Skeletal muscle tissue (tissue), 4 donors: Measurements from ENCODE around the gene AQP2. TPM values are rescaled to one million over a fixed set of nuclear protein-coding genes. Genes with fewer than 3 reads are reported as not detected.
"Not testable (repeated sequence)": the region's sequence is repeated elsewhere in the genome, so short reads cannot be mapped to it uniquely, and the experiment has no call there.

Source experiments
- H3K27ac ChIP-seq: one replicate; pipeline ENCODE4 v1.7.0; 2013; ENCODE audit warnings: mild to moderate bottlenecking, low read depth, low read length, inconsistent platforms
- H3K27me3 ChIP-seq, 3 donors: one replicate each; pipeline ENCODE4 v1.7.0; 2013; ENCODE audit warnings: low read length in 3 of 3; ENCODE audit not compliant: control insufficient read depth in 3 of 3, insufficient read depth in 3 of 3
- H3K36me3 ChIP-seq, 3 donors: one replicate each; pipeline ENCODE4 v1.7.0; 2013; ENCODE audit warnings: low read length in 3 of 3; ENCODE audit not compliant: control insufficient read depth in 3 of 3, insufficient read depth in 3 of 3
- H3K4me1 ChIP-seq, 3 donors: one replicate each; pipeline ENCODE4 v1.7.0; 2013; ENCODE audit warnings: low read length in 3 of 3, mild to moderate bottlenecking in 3 of 3; ENCODE audit not compliant: control insufficient read depth in 3 of 3, insufficient read depth in 3 of 3
- H3K4me3 ChIP-seq, 3 donors: one replicate each; pipeline ENCODE4 v1.7.0; 2013; ENCODE audit warnings: low read length in 3 of 3
- H3K9ac ChIP-seq, 3 donors: one replicate each; pipeline ENCODE4 v1.7.0; 2013; ENCODE audit warnings: low read length in 3 of 3, mild to moderate bottlenecking in 3 of 3, moderate library complexity in 2 of 3, low read depth in 1 of 3
- H3K9me3 ChIP-seq, 3 donors: one replicate each; pipeline ENCODE4 v1.7.0; 2013; ENCODE audit warnings: low read length in 3 of 3; ENCODE audit not compliant: control insufficient read depth in 3 of 3
- total RNA-seq: library from RNA; depleted of rRNA; stranded (reverse); fragments of >200 nt; gene quantifications from one replicate; pipeline ENCODE4 v1.2.3, GENCODE V29; 2014
- donor health status: Osteomylitis.

The AQP2 gene
- total RNA-seq, 1 donor from 2014 or later = not detected

DNA sequence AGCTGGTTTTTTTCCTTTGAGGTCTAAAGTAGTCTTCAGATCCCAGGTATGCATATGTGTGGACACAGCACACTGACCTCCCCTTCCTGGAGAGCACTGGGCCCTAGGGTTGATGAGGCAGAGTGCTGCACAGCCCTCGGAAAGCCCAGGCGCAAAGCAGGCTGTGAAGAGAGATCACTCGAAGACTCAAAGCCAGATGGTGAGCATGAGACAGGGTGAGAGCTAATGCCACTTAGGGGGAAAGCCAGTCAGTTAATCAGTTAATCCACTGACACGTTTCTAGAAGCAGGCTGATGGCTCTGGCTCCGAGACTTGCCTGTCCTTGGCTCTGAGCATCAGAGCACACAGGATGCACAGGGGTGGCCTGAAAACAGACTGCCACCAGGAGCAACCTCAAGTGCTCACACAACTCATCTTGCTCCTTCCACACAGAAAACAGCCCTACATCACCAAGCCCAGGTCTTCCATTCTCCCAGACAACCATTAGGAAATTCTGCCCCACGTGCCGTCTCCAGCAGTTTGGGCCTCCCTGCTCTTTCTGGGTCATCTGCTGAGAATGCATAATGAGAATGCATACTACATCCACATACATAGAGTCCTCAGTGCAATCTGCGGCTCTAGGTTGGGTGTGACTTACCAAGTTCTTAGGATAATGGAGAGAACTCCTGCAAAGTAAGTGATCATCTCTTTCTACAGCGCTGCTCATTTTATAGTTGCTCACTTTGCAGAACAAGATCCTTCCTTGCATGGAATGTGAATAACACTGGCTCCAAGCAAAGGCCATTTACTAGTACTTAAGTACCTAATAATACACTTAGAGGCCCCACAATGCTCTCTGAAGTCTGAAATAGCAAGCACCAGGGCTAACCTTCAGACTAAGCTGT is 34.2 kb downstream of the AQP2 start:
- Histone ChIP-seq H3K4me1 (peaks cover 0 to 5% (median 0%) of the 10 kb centered on the region in 3 donors), H3K27me3 (no peaks in the 10 kb centered on the region), H3K4me3 (no peak overlapping the region), H3K9me3 (no peaks in the 10 kb centered on the region), H3K9ac (no peak overlapping the region), H3K36me3 (no peaks in the 10 kb centered on the region), H3K27ac (no peak overlapping the region)

DNA sequence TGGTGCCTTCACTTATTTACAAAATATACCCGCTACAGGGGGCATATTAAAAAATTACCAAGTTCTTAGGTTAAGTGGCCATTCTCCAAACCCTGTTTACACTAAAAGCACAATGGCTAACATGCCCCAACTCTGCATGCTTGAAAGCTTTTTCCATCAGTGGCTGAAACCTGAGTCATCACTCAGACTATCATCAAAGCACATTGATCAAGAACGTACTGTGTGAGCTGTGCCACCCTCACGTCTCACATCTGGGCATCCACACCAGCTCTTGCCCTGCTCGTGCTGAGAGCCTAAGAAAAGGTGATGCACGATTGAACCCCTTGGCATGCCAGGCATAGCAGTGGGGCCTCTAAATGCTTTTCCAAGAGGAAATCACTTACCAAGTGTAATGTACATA is 35.4 kb downstream of the AQP2 start:
- peaks cover 0 to 5% (median 0%) of the 10 kb centered on the region in 3 donors for H3K4me1 ChIP-seq
- no peak overlapping the region for H3K27ac ChIP-seq
- H3K36me3 ChIP-seq = no peaks in the 10 kb centered on the region
- no peak overlapping the region for H3K4me3 ChIP-seq
- no peaks in the 10 kb centered on the region for H3K27me3 ChIP-seq
- no peaks in the 10 kb centered on the region for H3K9me3 ChIP-seq
- no peak overlapping the region for H3K9ac ChIP-seq

DNA sequence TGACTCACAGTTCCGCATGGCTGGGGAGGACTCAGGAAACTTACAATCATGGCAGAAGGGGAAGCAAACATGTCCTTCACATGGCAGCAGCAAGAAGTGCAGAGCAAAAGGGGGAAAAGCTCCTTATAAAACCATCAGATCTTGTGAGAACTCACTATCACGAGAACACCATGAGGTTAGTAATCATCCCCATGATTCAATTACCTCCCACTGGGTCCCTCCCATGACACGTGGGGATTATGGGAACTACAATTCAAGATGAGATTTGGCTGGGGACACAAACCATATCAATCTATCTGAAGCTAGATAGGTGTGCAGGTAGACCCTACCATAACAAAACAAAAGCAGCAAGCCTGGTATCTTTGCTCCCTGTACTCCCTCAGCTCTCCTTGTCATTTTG is 35.9 kb downstream of the AQP2 start:
- not testable (repeated sequence) for H3K36me3 ChIP-seq, H3K27ac ChIP-seq, H3K27me3 ChIP-seq, H3K4me3 ChIP-seq, H3K9me3 ChIP-seq, H3K4me1 ChIP-seq, H3K9ac ChIP-seq

DNA sequence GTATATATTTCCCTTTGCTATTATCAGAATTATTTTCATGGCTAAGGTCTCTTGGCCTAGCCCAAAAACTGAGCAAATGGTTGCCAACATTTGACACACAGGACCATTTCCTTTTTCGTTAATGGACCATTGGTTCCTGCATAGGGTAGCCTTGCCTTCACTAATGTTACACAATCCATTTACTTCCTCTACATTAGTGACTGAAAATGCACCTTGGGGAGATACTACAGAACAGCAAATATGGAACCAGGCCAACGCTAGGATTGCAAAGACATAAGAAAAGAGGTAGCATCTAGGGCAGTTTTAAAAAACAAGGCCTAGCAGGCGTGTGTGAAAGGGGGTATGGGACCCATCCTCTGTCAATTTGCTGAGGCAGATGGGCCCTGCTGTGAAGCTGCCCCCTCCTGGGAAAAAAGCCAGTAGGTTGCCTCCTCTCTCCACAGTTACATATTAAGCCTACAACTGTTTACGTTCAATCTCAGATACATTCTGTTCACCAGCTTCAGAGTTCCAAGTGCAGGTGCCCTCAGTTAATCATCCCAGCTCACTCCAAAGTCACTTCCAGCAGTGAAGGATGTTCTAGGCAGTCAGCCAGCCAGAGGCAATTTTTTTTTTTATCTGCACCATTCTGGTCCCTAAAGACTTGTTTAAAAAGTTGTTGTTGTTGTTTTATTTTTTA is 37.2 kb downstream of the AQP2 start:
- no peak overlapping the region for H3K4me3 ChIP-seq
- H3K36me3 ChIP-seq = peaks cover 0 to 9% (median 0%) of the 10 kb centered on the region in 3 donors
- H3K27ac ChIP-seq = no peak overlapping the region
- H3K9me3 ChIP-seq = no peaks in the 10 kb centered on the region
- H3K4me1 ChIP-seq = peaks cover 0 to 5% (median 0%) of the 10 kb centered on the region in 3 donors
- no peaks in the 10 kb centered on the region for H3K27me3 ChIP-seq
- H3K9ac ChIP-seq = no peak overlapping the region

DNA sequence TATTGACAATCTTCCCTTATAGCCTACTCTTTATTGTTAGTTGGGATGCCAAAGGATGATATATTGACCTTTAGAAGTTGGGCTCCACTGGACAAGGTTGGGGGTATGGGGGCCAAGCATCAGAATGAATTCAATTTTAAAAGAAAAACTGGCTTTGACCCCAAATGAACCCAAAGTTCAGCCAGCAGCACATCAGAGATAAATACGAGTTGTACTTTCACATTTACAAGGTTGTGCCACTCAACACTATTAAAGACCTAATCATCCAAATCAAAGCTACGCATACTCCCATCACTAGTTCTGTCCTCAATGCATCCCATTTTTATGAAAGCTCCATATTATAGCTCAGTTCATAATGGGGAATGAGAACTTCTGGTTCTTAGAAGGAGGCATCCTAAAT is 38.9 kb downstream of the AQP2 start:
- not testable (repeated sequence) for H3K4me3 ChIP-seq, H3K9me3 ChIP-seq, H3K27ac ChIP-seq, H3K4me1 ChIP-seq, H3K27me3 ChIP-seq, H3K9ac ChIP-seq
- peaks cover 0 to 13% (median 4%) of the 10 kb centered on the region in 3 donors for H3K36me3 ChIP-seq

DNA sequence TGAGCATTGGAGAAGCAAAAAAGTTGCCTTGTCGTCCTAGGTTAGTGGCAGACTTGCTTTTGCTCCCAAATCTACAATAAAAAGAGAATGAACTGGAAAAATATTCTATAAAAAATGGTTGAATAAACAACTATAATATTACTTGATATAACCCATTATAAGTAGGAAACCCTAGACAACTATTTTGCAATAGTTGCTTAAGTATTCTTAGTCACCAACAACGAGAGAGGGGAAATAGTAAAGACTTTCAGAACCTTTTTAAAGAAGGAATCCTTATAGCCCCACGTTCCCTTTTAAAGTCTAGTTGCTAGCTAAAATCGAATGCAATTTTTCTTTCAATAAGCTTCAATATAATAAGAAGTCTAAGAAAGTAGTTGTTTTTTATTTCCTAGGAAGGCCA is 39.7 kb downstream of the AQP2 start:
- H3K36me3 ChIP-seq = peaks cover 0 to 13% (median 4%) of the 10 kb centered on the region in 3 donors

DNA sequence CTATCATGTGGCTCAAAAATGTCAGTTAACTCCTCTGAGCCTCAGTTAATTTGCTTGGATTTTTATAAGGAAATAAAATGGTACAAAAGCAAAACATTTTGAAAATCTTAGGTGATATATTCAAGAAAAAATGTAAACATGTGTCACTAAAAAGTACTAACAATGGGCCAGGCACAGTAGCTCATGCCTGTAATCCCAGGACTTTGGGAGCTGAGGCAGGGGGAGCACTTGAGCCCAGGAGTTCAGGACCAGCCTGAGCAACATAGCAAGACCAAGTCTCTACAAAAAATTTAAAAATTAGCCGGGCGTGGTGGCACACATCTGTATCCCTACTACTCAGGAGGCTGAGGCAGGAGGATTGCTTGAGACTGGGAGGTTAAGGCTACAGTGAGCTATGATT is 47.9 kb downstream of the AQP2 start:
- no peak overlapping the region for H3K27ac ChIP-seq
- no peak overlapping the region for H3K9ac ChIP-seq
- H3K4me1 ChIP-seq = no peaks in the 10 kb centered on the region
- H3K36me3 ChIP-seq = peaks cover 0 to 1% (median 0%) of the 10 kb centered on the region in 3 donors
- H3K4me3 ChIP-seq = no peak overlapping the region
- H3K9me3 ChIP-seq = no peaks in the 10 kb centered on the region
- H3K27me3 ChIP-seq = no peaks in the 10 kb centered on the region

More for the DNA sequence above, 39.7 kb downstream of the AQP2 start:
- no peak overlapping the region for H3K9ac ChIP-seq
- H3K4me1 ChIP-seq = no peaks in the 10 kb centered on the region
- H3K4me3 ChIP-seq = no peak overlapping the region
- no peaks in the 10 kb centered on the region for H3K9me3 ChIP-seq
- H3K27ac ChIP-seq = no peak overlapping the region
- no peaks in the 10 kb centered on the region for H3K27me3 ChIP-seq

DNA sequence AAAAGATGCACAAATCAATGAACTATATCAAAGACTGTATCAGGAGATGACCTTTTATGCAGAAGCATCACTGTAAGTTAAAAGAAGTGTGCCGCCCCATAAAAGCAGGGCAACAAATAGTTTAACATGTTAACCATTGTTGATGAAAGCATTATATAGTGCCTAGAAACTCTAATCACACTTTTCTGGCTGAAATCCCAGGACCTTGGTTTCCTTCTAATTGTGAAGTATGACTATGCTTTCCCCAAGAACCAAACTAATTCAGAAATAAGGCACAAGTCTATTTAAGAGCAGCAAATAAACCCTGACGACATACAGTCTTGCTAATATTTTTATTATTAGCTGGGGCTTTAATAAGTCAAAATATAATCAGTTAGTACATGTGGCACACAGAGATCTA is 53.1 kb downstream of the AQP2 start:
- Histone ChIP-seq H3K4me1 (no peaks in the 10 kb centered on the region), H3K9ac (no peak overlapping the region), H3K36me3 (no peaks in the 10 kb centered on the region), H3K9me3 (no peaks in the 10 kb centered on the region), H3K4me3 (no peak overlapping the region), H3K27ac (no peak overlapping the region), H3K27me3 (no peaks in the 10 kb centered on the region)

DNA sequence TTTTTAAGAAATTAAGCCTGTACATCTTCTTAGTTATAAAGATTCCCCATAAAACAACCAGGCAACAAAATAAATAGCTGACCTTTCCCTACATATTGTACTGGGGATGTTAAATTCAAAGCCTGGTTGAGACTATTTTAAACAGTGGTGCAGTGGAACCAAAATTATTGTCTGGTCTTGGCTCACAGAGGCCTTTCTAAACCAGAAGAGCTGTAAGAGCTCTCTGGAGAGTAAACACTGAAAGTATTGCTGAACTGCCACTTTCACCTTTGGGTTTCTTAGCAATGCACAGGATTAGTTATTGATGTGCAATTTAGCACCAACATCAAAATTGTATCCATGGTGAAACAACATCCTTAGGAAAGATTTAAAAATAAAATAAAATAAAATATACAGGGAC is 54.2 kb downstream of the AQP2 start:
- no peaks in the 10 kb centered on the region for H3K36me3 ChIP-seq
- H3K9ac ChIP-seq = no peak overlapping the region
- no peak overlapping the region for H3K4me3 ChIP-seq
- H3K9me3 ChIP-seq = no peaks in the 10 kb centered on the region
- no peak overlapping the region for H3K27ac ChIP-seq
- H3K27me3 ChIP-seq = no peaks in the 10 kb centered on the region
- H3K4me1 ChIP-seq = no peaks in the 10 kb centered on the region

DNA sequence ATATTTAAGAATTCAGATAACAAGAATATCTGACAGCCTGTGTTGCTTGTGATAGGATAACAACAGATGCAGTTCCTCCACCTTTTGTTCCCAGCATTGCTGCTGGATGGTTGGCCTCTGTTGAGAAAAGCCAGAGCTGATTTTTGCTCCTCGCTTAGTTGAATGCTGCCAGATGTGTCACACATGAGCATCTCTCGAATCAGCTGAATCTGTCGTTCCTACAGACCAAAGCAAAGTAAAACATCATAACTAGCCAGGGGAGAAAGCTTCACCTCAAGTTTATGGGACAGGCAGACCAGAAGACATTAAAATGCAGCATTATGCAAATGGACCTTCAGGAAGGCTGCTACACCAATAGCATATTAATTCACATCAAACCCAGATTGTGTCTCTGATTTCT is 54.6 kb downstream of the AQP2 start:
- H3K9me3 ChIP-seq = no peaks in the 10 kb centered on the region
- no peaks in the 10 kb centered on the region for H3K36me3 ChIP-seq
- no peak overlapping the region for H3K27ac ChIP-seq
- no peak overlapping the region for H3K4me3 ChIP-seq
- H3K9ac ChIP-seq = no peak overlapping the region
- H3K27me3 ChIP-seq = no peaks in the 10 kb centered on the region
- no peaks in the 10 kb centered on the region for H3K4me1 ChIP-seq
